Suprapubic skin (tissue), 3 donors: Measurements from ENCODE around the gene ZNF282.

Experiments
- POLR2A ChIP-seq, 2 donors: fragments of 450-650 bp; IDR thresholded peaks; one replicate each; pipeline ENCODE4 v1.6.1; 2017; ENCODE audit warnings: antibody characterized with exemption in 2 of 2, mild to moderate bottlenecking in 2 of 2, moderate library complexity in 2 of 2
- TF ChIP-seq, protein P1 (sequence below), 2 donors: fragments of 200-600 bp in 1 of 2; fragments of 450-650 bp in 1 of 2; sonication (generic) in 1 of 2; IDR thresholded peaks; one replicate each; pipeline ENCODE4 v1.5.1; 2016 to 2019; ENCODE audit warnings: antibody characterized with exemption in 2 of 2, mild to moderate bottlenecking in 1 of 2, moderate library complexity in 1 of 2

DNA sequence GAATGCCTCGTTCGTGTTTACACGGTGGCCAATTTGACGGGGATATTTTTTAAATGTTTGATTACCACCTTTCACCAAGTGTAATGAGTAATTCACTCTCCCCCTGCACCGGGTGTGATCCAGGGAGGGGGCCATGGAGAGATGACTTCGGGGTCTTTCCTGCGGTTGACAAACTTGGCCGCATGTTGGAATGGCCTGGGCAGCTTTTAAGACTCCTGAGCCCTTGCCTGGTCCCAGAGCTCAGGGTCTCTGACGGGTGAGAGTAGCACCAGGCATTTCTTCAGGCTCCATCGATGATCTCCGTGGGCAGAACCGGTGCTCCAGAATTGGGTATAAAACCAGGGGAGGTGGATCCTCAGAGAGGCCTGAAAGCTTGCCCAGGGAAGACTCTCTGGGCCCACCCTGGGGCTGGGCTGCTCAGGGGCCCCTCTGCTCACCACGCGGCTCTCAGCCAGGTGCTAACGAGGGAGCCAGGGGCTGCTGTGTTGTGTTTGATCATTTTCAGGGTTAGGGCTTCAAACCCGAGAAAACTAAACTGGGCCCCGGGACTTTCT, 882 bp downstream of the ZNF282 start:
- TF ChIP-seq, protein P1, sequence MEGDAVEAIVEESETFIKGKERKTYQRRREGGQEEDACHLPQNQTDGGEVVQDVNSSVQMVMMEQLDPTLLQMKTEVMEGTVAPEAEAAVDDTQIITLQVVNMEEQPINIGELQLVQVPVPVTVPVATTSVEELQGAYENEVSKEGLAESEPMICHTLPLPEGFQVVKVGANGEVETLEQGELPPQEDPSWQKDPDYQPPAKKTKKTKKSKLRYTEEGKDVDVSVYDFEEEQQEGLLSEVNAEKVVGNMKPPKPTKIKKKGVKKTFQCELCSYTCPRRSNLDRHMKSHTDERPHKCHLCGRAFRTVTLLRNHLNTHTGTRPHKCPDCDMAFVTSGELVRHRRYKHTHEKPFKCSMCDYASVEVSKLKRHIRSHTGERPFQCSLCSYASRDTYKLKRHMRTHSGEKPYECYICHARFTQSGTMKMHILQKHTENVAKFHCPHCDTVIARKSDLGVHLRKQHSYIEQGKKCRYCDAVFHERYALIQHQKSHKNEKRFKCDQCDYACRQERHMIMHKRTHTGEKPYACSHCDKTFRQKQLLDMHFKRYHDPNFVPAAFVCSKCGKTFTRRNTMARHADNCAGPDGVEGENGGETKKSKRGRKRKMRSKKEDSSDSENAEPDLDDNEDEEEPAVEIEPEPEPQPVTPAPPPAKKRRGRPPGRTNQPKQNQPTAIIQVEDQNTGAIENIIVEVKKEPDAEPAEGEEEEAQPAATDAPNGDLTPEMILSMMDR (IDR thresholded peaks at IDR 0.05): no peak
- no peak for TF ChIP-seq POLR2A (IDR thresholded peaks at IDR 0.05)
